HG03565 (cell line): Measurements from ENCODE around the gene OSCP1.

ENCODE experiments used
- ATAC-seq: cut with Tn5 transposase; IDR thresholded peaks from one replicate; pipeline ENCODE4 v1.9.1; 2021; ENCODE audit warnings: mild to moderate bottlenecking, moderate library complexity; ENCODE audit not compliant: unreplicated experiment

The OSCP1 gene

DNA sequence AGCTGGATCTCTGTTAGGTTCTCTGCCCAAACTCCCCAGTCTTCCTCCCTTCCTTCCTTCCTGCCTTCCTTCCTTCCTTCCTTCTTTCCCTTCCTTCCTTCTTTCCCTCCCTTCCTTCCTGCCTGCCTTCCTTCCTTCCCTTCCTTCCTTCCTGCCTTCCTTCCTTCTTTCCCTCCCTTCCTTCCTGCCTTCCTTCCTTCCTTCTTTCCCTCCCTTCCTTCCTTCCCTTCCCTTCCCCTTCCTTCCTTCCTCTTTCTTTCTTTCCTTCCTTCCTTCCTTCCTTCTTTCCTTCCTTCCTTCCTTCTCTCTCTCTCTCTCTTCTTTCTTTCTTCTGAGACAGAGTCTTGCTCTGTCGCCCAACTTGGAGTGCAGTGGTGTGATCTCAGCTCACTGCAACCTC, 43.8 kb downstream of the OSCP1 start:
- no peak for ATAC-seq

DNA sequence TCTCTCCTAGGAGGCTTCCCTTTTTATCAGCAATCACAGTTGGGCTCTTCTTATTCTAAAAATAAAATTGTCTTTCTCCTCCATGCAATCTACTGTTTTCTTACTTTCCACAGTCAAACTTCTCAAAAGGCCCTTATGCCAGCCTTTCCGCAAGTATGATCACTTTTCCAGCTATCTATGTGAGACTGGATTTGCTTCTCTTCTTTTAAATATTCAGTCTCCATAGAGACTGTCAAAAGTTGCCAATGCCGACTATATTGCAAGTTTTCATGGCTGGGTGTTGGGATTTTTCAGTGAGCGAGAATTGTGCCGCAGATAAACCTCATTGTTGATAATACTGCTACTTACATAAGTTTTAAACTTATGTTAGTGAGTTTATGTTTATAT, 47.8 kb downstream of the OSCP1 start:
- ATAC-seq, result no peak

- ATAC-seq, result no peak
Observed at GRCh38 chr1:36401602-36402503, 48.4 kb downstream of the OSCP1 start.

DNA sequence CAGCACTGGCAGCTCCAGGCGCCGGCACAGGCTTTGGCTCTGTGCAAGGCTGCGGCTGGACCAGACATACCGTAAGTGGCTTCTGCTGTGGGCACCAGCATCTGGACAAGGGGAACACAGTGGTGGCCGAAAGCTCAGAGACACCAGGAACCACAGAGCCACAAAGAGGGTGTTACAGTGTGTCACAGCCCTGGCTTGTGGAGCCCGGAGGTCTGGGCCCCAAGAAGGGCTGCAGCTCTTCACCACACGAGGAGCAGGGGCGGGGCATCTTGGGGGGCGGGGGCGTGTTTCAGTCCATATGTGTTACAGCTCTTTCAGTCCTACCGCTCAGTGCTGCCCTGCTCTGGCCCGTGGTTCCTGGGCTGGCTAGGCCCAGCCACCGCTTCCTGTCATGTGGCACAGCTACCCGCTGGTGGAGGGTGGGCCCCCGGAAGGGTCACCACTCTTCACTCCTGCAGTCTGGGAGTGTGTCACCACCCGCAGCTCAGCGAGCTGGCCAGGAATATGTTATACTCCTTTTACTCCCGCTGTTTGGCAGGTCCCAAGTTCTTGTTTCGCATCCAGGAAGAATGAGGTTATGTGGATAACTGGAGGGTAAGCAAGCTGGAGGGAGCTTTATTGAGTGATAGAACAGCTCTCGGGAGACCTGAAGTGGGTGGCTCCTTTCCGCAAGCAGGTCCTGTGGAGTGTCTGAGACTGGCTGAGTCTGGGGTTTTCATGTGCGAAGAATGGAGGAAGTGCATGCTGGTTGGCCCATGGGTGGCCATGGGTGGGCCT, 49.2 kb downstream of the OSCP1 start:
- ATAC-seq, result peak; percentile 55

- peak; percentile 6 for ATAC-seq
Observed at GRCh38 chr1:36400514-36400824, 49.8 kb downstream of the OSCP1 start.

DNA sequence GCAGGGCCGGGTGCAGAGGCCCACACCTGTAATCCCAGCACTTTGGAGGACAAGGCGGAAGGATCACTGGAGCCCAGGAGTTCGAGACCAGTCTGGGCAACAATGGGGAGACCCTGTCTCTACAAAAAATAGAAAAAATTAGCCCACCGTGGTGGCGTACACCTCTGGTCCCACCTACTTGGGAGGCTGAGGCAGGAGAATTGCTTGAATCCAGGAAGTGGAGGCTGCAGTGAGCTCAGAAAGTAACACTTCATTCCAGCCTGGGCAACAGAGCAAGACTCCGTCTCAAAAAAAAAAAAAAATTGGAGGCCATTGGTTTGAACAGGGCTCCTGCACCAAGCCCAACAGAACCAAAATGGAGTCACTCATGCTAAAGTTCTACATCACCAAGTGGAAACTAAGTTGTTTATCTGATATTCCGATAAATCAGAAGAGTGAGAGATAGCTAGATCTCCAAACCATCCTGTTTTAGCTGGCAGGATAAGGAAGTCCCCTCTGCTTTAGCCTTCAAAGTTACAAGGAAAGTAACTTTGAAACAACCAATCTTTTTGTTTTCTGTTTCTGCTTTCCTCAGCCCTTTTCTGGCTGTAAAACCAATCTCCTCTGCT, 51.8 kb downstream of the OSCP1 start:
- no peak for ATAC-seq

DNA sequence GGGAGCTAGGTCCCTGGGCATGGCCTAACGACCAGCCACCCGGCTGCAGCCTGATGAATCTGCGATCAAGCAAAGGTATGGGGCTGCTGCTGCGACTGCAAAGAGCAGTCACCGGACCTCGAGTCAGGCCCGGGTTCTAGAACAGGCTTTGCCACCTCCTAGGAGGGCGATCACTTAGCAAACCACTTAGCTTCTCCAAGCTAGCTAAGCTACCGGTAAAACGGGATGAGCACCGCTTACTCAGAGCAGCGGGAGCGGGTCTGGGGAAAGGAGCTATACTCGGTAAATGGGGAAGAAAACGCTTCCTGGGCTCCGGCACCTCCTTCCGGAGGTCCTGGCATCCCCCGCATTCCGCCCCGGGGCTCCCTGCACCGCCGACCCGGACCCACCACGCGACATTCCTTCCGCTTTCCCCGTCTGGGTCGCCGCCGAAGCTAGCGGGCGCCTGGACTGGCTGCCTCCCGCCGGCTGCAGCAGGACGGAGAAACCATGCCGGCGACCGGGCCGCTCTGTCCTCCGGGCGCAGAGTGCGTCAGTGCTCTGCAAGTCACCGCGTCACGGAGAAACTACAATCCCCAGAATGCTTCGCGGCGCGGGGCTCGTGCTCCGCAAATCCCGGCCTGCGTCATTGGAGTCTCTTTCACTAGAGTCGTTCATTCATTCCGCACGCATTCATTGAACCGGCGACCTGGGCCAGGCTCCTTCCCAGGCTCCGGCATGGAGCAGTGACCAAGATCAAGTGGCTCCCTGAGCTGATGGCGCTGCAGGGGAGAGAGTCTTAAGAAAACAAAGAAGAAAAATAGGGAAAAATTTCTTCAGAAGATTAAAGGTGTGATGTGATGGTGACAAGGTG, 52.6 kb downstream of the OSCP1 start, which contains the start of gene LSM10:
LSM10 (minus strand) TSS at position 531 of the 853 bp plus-strand sequence. CDS start 3,779 bp downstream, outside the sequence.
- peak; percentile 67 for ATAC-seq

GRCh38 chr1:36397083-36397377, 53.2 kb downstream of the OSCP1 start:
- ATAC-seq, result no peak

- ATAC-seq, result no peak
Observed at GRCh38 chr1:36396359-36396758, 53.9 kb downstream of the OSCP1 start.

GRCh38 chr1:36393686-36394085, 56.6 kb downstream of the OSCP1 start:
- no peak for ATAC-seq

- no peak for ATAC-seq
Observed at GRCh38 chr1:36392836-36393235, 57.4 kb downstream of the OSCP1 start.

- no peak for ATAC-seq
Observed at GRCh38 chr1:36391271-36391670, 59.0 kb downstream of the OSCP1 start.

GRCh38 chr1:36390411-36390810, 59.8 kb downstream of the OSCP1 start:
- no peak for ATAC-seq

DNA sequence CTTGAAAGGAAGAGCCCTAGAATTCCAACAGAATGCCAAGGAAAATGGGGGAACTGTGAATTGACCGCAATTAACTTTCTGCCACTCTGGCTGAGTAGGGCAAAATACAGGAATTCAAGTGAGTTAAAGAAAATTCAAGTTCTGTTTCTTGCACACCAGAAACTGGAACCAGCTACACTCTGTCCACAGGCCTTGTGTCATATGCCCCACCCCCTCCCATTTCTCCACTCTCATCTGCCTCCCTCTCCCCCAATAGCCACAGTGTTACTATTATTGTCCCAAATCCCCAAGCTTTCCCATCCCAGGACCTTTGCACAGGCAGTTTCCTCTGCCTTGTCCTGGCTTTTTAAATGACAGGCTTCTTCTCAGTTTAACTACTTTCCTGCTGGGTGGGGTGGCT, 60.3 kb downstream of the OSCP1 start:
- ATAC-seq, result no peak

DNA sequence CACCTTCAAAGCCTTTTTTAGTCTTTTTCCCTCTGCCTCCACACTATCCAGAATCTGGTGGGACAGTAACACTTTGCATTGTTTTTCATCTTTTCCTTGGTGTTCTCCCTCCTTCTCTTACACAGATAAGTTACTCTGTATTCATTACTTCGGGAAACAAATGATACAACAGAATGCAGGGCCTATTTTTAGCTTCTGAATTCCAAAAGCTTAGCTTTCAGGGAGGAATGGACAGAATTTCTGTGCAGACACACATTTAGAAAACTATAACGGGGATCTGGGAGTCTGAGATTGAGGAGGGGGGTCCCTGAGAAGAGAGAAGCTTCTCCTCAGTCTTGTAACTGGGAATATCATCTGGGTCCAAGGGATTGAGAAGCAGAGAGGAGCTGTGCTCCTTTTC, 61.0 kb downstream of the OSCP1 start:
- ATAC-seq, result no peak

DNA sequence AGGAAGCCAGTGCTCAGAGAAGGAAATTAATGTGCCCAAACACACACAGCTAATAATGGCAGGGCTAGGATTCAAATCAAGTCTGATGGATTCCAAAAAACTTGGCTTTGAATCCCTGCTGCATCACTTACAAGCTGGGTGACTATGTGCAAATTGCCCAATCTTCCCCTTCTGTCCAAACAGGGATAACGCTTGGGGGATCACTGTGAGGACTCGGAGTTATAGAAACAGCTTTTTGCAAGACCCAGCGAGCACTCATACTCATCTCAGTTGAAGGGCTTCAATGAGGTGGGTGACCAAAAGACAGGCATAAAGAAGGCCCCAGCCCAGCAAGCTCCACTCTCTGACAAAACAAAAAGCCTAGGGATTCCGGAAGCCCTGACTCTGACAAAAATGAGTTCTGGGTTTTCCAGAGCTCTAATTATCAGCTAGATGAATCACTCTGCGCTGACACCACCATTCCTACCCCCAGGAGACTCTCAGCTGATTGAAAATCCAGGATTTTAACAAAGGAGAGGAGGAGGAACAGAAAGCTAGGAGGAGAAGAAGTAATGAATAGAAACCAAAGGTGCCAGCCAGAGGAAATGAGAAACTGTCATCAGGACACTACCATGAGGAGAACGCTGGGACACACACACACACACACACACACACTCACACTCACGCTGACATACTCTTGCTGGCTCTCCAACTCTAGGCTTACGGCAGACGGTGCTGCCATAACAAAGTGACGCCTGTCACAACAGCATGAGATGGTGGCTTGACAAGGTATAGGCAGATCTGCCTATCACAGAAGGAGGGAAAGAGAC, 62.9 kb downstream of the OSCP1 start:
- no peak for ATAC-seq

GRCh38 chr1:36386265-36387140, 63.7 kb downstream of the OSCP1 start:
- peak; percentile 39 for ATAC-seq

GRCh38 chr1:36385410-36386264, 64.6 kb downstream of the OSCP1 start, which contains the start of gene STK40:
STK40 (minus strand) TSS chr1:36385924; CDS start chr1:36361332, 24,592 bp downstream.
- peak; percentile 77 for ATAC-seq
